K562 (cell line): ENCODE measurements around the gene WDFY2. TPM values are rescaled to one million over a fixed set of nuclear protein-coding genes. Genes with fewer than 3 reads are reported as not detected.

Experiments used
- C11orf30 ChIP-seq: fragments of 450-650 bp; IDR thresholded peaks from 2 replicates; pipeline ENCODE4 v1.6.1; 2016; ENCODE audit warnings: low read depth, mild to moderate bottlenecking
- GABPA ChIP-seq: fragments of 200-800 bp; sonication (Bioruptor generic); conservative IDR thresholded peaks from 2 replicates; pipeline ENCODE4 v1.6.1; 2016; ENCODE audit warnings: low read depth, missing genetic modification characterization, missing compliant biosample characterization
- JUN ChIP-seq, 2 experiments: sonication (generic) in 1 of 2; formaldehyde crosslinking in 1 of 2; IDR thresholded peaks; 2 replicates each; pipeline versions ENCODE4 v1.6.1 to v1.8.0; 2012 to 2022; ENCODE audit warnings: borderline replicate concordance in 2 of 2, mild to moderate bottlenecking in 2 of 2, improper control_type of control experiment in 1 of 2, low read depth in 1 of 2, low read length in 1 of 2, missing genetic modification reagents in 1 of 2
- RBFOX2 ChIP-seq: fragments of 200-400 bp; formaldehyde crosslinking; IDR thresholded peaks from 2 replicates; pipeline ENCODE4 v1.6.1; 2017; ENCODE audit warnings: low read depth, mild to moderate bottlenecking, low read length, moderate library complexity
- SRSF9 ChIP-seq: fragments of 200-400 bp; formaldehyde crosslinking; IDR thresholded peaks from 2 replicates; pipeline ENCODE4 v1.6.1; 2017; ENCODE audit warnings: low read depth, low read length, borderline replicate concordance
- TEAD4 ChIP-seq, 2 experiments: sonication (generic) in 1 of 2; formaldehyde crosslinking in 1 of 2; IDR thresholded peaks; 2 replicates each; pipeline versions ENCODE4 v1.6.1 to v1.8.0; 2012 to 2022; ENCODE audit warnings: borderline replicate concordance in 1 of 2, inconsistent platforms in 1 of 2, low read length in 1 of 2, mild to moderate bottlenecking in 1 of 2, missing genetic modification reagents in 1 of 2
- ZEB2 ChIP-seq: fragments of 450-650 bp; IDR thresholded peaks from 2 replicates; pipeline ENCODE4 v1.6.1; 2016
- ZNF224 ChIP-seq: sonication (generic); formaldehyde crosslinking; IDR thresholded peaks from 2 replicates; pipeline ENCODE4 v1.8.0; 2022; ENCODE audit warnings: mild to moderate bottlenecking, missing genetic modification reagents
- ZNF324 ChIP-seq: fragments of 250-450 bp; sonication (Bioruptor Pico); IDR thresholded peaks from 2 replicates; pipeline ENCODE4 v1.4.0; 2020; ENCODE audit warnings: mild to moderate bottlenecking
- ZNF431 ChIP-seq: sonication (generic); formaldehyde crosslinking; IDR thresholded peaks from 2 replicates; pipeline ENCODE4 v1.8.0; 2022; ENCODE audit warnings: mild to moderate bottlenecking, missing genetic modification reagents
- polyA plus RNA-seq, 8 experiments: library from polyadenylated mRNA; depleted of rRNA in 4 of 8; stranded (reverse) in 5 of 8; unstranded in 3 of 8; fragments of >200 nt; fragmentation: Nextera tagmentation in 2 of 8; fragmentation: Illumina TruSeq in 1 of 8; extraction: Ambion mirVana in 2 of 8; extraction: Trizol in 1 of 8; gene quantifications; 2 replicates each; pipeline versions ENCODE4 v1.2.1 to v1.2.3, GENCODE V29; 2011 to 2014; ENCODE audit warnings: inconsistent platforms in 1 of 8, missing spikeins in 1 of 8
- total RNA-seq, 7 experiments: library from RNA; depleted of rRNA in 6 of 7; stranded (reverse); fragments of >200 nt in 6 of 7; fragmentation: Illumina TruSeq in 2 of 7; extraction: Trizol in 2 of 7; gene quantifications; 2 replicates each; pipeline versions ENCODE4 v1.2.1 to v1.2.3, GENCODE V29; 2011 to 2021; ENCODE audit warnings: low replicate concordance in 1 of 7
- TF ChIP-seq, protein P1 (sequence below): sonication (generic); formaldehyde crosslinking; IDR thresholded peaks from 2 replicates; pipeline ENCODE4 v1.8.0; 2023; ENCODE audit warnings: mild to moderate bottlenecking, missing genetic modification reagents
- TF ChIP-seq, protein P2 (sequence below): IDR thresholded peaks from 3 replicates; pipeline ENCODE4 v1.6.1; 2011; ENCODE audit warnings: borderline replicate concordance, mild to moderate bottlenecking, moderate library complexity; ENCODE audit not compliant: insufficient read length; ENCODE audit errors: extremely low read depth

Gene WDFY2
- total and polyA plus RNA-seq, 9 of the 15 experiments (the other 6 are each of a cell fraction or from before 2014, with no cell fraction given): 0.66 to 6.4 (median 4.4) TPM

DNA sequence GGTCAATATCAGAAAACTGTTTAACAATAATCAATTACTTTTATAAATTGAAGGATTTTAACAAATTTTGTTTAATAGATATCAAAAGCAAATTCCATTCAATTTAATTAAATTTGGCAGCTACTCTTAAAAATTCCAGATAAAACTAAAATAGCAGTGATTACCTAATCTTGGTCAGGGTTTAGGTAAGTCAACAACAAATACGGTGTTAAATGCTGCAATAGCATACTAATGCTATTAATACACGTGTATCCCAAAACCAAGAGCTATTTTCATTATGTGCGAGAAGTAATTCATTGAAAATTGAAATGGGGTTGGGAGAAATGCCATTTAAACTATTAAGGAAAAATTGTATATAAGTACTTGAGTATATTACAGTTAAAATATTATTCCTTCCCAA lies 114.1 kb downstream of the WDFY2 start (continued):
- TF ChIP-seq JUN (IDR thresholded peaks at IDR 0.05; ENCODE audit: borderline replicate concordance, low read depth, low read length): no peak
- no peak for TF ChIP-seq JUN (CRISPR knock-in tag; IDR thresholded peaks at IDR 0.05; ENCODE audit: borderline replicate concordance)
- no peak for TF ChIP-seq ZNF431 (CRISPR knock-in tag)
- TF ChIP-seq GABPA (tag): no peak
- TF ChIP-seq TEAD4 (IDR thresholded peaks at IDR 0.05; ENCODE audit: low read length): no peak
- no peak for TF ChIP-seq TEAD4 (CRISPR knock-in tag; IDR thresholded peaks at IDR 0.05; ENCODE audit: borderline replicate concordance)
- TF ChIP-seq ZNF324 (CRISPR knock-in tag): no peak
- no peak for TF ChIP-seq SRSF9
- TF ChIP-seq, protein P1, sequence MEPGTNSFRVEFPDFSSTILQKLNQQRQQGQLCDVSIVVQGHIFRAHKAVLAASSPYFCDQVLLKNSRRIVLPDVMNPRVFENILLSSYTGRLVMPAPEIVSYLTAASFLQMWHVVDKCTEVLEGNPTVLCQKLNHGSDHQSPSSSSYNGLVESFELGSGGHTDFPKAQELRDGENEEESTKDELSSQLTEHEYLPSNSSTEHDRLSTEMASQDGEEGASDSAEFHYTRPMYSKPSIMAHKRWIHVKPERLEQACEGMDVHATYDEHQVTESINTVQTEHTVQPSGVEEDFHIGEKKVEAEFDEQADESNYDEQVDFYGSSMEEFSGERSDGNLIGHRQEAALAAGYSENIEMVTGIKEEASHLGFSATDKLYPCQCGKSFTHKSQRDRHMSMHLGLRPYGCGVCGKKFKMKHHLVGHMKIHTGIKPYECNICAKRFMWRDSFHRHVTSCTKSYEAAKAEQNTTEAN (CRISPR knock-in tag): no peak
- no peak for TF ChIP-seq RBFOX2
- no peak for TF ChIP-seq ZNF224
- TF ChIP-seq, protein P2, sequence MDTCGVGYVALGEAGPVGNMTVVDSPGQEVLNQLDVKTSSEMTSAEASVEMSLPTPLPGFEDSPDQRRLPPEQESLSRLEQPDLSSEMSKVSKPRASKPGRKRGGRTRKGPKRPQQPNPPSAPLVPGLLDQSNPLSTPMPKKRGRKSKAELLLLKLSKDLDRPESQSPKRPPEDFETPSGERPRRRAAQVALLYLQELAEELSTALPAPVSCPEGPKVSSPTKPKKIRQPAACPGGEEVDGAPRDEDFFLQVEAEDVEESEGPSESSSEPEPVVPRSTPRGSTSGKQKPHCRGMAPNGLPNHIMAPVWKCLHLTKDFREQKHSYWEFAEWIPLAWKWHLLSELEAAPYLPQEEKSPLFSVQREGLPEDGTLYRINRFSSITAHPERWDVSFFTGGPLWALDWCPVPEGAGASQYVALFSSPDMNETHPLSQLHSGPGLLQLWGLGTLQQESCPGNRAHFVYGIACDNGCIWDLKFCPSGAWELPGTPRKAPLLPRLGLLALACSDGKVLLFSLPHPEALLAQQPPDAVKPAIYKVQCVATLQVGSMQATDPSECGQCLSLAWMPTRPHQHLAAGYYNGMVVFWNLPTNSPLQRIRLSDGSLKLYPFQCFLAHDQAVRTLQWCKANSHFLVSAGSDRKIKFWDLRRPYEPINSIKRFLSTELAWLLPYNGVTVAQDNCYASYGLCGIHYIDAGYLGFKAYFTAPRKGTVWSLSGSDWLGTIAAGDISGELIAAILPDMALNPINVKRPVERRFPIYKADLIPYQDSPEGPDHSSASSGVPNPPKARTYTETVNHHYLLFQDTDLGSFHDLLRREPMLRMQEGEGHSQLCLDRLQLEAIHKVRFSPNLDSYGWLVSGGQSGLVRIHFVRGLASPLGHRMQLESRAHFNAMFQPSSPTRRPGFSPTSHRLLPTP: no peak
- TF ChIP-seq C11orf30: no peak
- no peak for TF ChIP-seq ZEB2
